K562 (cell line): ENCODE results near the gene UQCRH. TPM values are rescaled to one million over a fixed set of nuclear protein-coding genes. Genes with fewer than 3 reads are reported as not detected.

ENCODE experiments used
- CHD1 ChIP-seq: fragments of 200-600 bp; sonication (generic); IDR thresholded peaks from one replicate; pipeline ENCODE4 v1.6.1; 2012; ENCODE audit warnings: mild to moderate bottlenecking, moderate library complexity, low read length, inconsistent platforms
- CXXC5 ChIP-seq: fragments of 250-450 bp; sonication (Bioruptor Pico); IDR thresholded peaks from 2 replicates; pipeline ENCODE4 v1.8.0; 2022; ENCODE audit warnings: inconsistent platforms, mild to moderate bottlenecking, moderate library complexity
- GATAD2A ChIP-seq: fragments of 450-650 bp; IDR thresholded peaks from 2 replicates; pipeline ENCODE4 v1.6.1; 2017
- HIVEP1 ChIP-seq: fragments of 250-450 bp; sonication (Bioruptor Pico); IDR thresholded peaks from 2 replicates; pipeline ENCODE4 v1.4.0; 2020; ENCODE audit warnings: mild to moderate bottlenecking
- HMBOX1 ChIP-seq: sonication (generic); IDR thresholded peaks from 2 replicates; pipeline ENCODE4 v1.6.1; 2016
- KAT7 ChIP-seq: sonication (generic); formaldehyde crosslinking; IDR thresholded peaks from 2 replicates; pipeline ENCODE4 v1.8.0; 2022; ENCODE audit warnings: missing genetic modification reagents, mild to moderate bottlenecking, borderline replicate concordance
- KDM2B ChIP-seq: fragments of 250-450 bp; sonication (Bioruptor Pico); IDR thresholded peaks from 2 replicates; pipeline ENCODE4 v1.8.0; 2021; ENCODE audit warnings: mild to moderate bottlenecking, moderate library complexity
- LARP7 ChIP-seq: fragments of 450-650 bp; IDR thresholded peaks from 2 replicates; pipeline ENCODE4 v1.6.1; 2016
- NFYB ChIP-seq: IDR thresholded peaks from 2 replicates; pipeline ENCODE4 v1.6.1; 2011; ENCODE audit warnings: mild to moderate bottlenecking, moderate library complexity; ENCODE audit not compliant: insufficient read length; ENCODE audit errors: extremely low read depth
- PKNOX1 ChIP-seq: fragments of 450-650 bp; IDR thresholded peaks from 2 replicates; pipeline ENCODE4 v1.6.1; 2016
- TFAP4 ChIP-seq: sonication (generic); formaldehyde crosslinking; IDR thresholded peaks from 2 replicates; pipeline ENCODE4 v1.8.0; 2022; ENCODE audit warnings: missing genetic modification reagents, mild to moderate bottlenecking, moderate library complexity, borderline replicate concordance
- TGIF2 ChIP-seq: sonication (generic); formaldehyde crosslinking; IDR thresholded peaks from 2 replicates; pipeline ENCODE4 v1.8.1; 2022; ENCODE audit warnings: mild to moderate bottlenecking, missing genetic modification reagents, moderate library complexity
- ZC3H4 ChIP-seq: sonication (generic); formaldehyde crosslinking; IDR thresholded peaks from 2 replicates; pipeline ENCODE4 v1.9.0; 2021; ENCODE audit warnings: missing genetic modification reagents, borderline replicate concordance
- ZNF282 ChIP-seq: sonication (generic); formaldehyde crosslinking; IDR thresholded peaks from 2 replicates; pipeline ENCODE4 v1.8.1; 2023; ENCODE audit warnings: missing genetic modification reagents
- ZNF318 ChIP-seq, 2 experiments: fragments of 450-650 bp; IDR thresholded peaks; 2 replicates each; pipeline ENCODE4 v1.6.1; 2016; ENCODE audit warnings: mild to moderate bottlenecking in 2 of 2, borderline replicate concordance in 1 of 2, low read depth in 1 of 2, moderate library complexity in 1 of 2
- ZNF766 ChIP-seq: fragments of 200-800 bp; sonication (Bioruptor generic); conservative IDR thresholded peaks from 2 replicates; pipeline ENCODE4 v1.6.1; 2016; ENCODE audit warnings: missing genetic modification characterization, missing compliant biosample characterization
- polyA plus RNA-seq, 8 experiments: library from polyadenylated mRNA; depleted of rRNA in 4 of 8; stranded (reverse) in 5 of 8; unstranded in 3 of 8; fragments of >200 nt; fragmentation: Nextera tagmentation in 2 of 8; fragmentation: Illumina TruSeq in 1 of 8; extraction: Ambion mirVana in 2 of 8; extraction: Trizol in 1 of 8; gene quantifications; 2 replicates each; pipeline versions ENCODE4 v1.2.1 to v1.2.3, GENCODE V29; 2011 to 2014; ENCODE audit warnings: inconsistent platforms in 1 of 8, missing spikeins in 1 of 8
- total RNA-seq, 7 experiments: library from RNA; depleted of rRNA in 6 of 7; stranded (reverse); fragments of >200 nt in 6 of 7; fragmentation: Illumina TruSeq in 2 of 7; extraction: Trizol in 2 of 7; gene quantifications; 2 replicates each; pipeline versions ENCODE4 v1.2.1 to v1.2.3, GENCODE V29; 2011 to 2021; ENCODE audit warnings: low replicate concordance in 1 of 7

UQCRH gene
- total and polyA plus RNA-seq, 9 of the 15 experiments (the other 6 are each of a cell fraction or from before 2014, with no cell fraction given): 1,267 to 5,184 (median 2,410) TPM

GRCh38 chr1:46301808-46302640 lies 1.5 kb upstream of the UQCRH start (continued):
- TF ChIP-seq ZNF318 (IDR thresholded peaks at IDR 0.05; ENCODE audit: borderline replicate concordance in 1 of 2, low read depth in 1 of 2): 0 out of 4 replicates have a peak, but pooled peaks of 1 of the 2 experiments have one; percentile 11
- peak; percentile 89; the same call in 1 of the 2 replicates for TF ChIP-seq ZNF282 (CRISPR knock-in tag)
- TF ChIP-seq HIVEP1 (CRISPR knock-in tag): no peak
- TF ChIP-seq LARP7: 0 out of 2 replicates have a peak, but pooled peaks have one; percentile 17
- no peak; the same call in 1 of the 2 replicates for TF ChIP-seq ZNF766 (CRISPR knock-in tag)
- TF ChIP-seq GATAD2A: 0 out of 2 replicates have a peak, but pooled peaks have one; percentile 2
- TF ChIP-seq TGIF2 (CRISPR knock-in tag): no peak; the same call in 1 of the 2 replicates
- no peak; the same call in 1 of the 2 replicates for TF ChIP-seq ZC3H4 (CRISPR knock-in tag)
- TF ChIP-seq HMBOX1: no peak
- no peak for TF ChIP-seq KAT7 (CRISPR knock-in tag)
- TF ChIP-seq NFYB: no peak
- no peak for TF ChIP-seq KDM2B (CRISPR knock-in tag)
- TF ChIP-seq CHD1: peak; percentile 83
- peak; percentile 91 for TF ChIP-seq PKNOX1
- peak; percentile 10; the same call in 1 of the 2 replicates for TF ChIP-seq TFAP4
- TF ChIP-seq CXXC5 (CRISPR knock-in tag): no peak; the same call in 1 of the 2 replicates
